DLD1 (cell line): ENCODE results near the gene RELL2.

Experiments used
- in situ Hi-C: cut with HindIII; loops from 2 replicates; pipeline ENCODE4 v1.10.0; 2017; ENCODE audit warnings: low sequenced_read_pairs

The RELL2 gene

GRCh38 chr5:141618030-141618803 lies 18.6 kb upstream of the RELL2 start:
- in situ Hi-C loops, result no loop called here

- in situ Hi-C loops, result no loop called here
These were observed 17.8 kb upstream of the RELL2 start, which contains the start of gene DIAPH1 for GRCh38 chr5:141618804-141619554. Gene DIAPH1, minus strand, starts transcription at chr5:141619000. Its CDS starts 86 bp downstream, at chr5:141618914.

- in situ Hi-C loops, result no loop called here
These were observed 13.6 kb upstream of the RELL2 start for GRCh38 chr5:141623186-141623585.

GRCh38 chr5:141623611-141624010 lies 13.2 kb upstream of the RELL2 start:
- in situ Hi-C loops, result no loop called here

- in situ Hi-C loops, result no loop called here
These were observed 8.5 kb upstream of the RELL2 start for GRCh38 chr5:141628175-141628788.

GRCh38 chr5:141630570-141631140 lies 6.1 kb upstream of the RELL2 start:
- in situ Hi-C loops, result no loop called here

GRCh38 chr5:141632650-141633049 lies 4.1 kb upstream of the RELL2 start:
- in situ Hi-C loops, result no loop called here

GRCh38 chr5:141633871-141634561 lies 2.8 kb upstream of the RELL2 start:
- in situ Hi-C loops, result no loop called here

GRCh38 chr5:141634720-141635119 lies 2.1 kb upstream of the RELL2 start:
- in situ Hi-C loops, result no loop called here

GRCh38 chr5:141635646-141636045 lies 1.2 kb upstream of the RELL2 start:
- in situ Hi-C loops, result no loop called here

- in situ Hi-C loops, result no loop called here
These were observed 738 bp upstream of the RELL2 start for GRCh38 chr5:141636106-141636412.

GRCh38 chr5:141637123-141637766 lies 448 bp downstream of the RELL2 start:
- in situ Hi-C loops, result no loop called here

GRCh38 chr5:141637767-141638419 lies 1.1 kb downstream of the RELL2 start:
- in situ Hi-C loops, result no loop called here

- in situ Hi-C loops, result no loop called here
These were observed 2.0 kb downstream of the RELL2 start for GRCh38 chr5:141638771-141639170.

GRCh38 chr5:141639357-141640050 lies 2.7 kb downstream of the RELL2 start:
- in situ Hi-C loops, result no loop called here

- in situ Hi-C loops, result no loop called here
These were observed 3.2 kb downstream of the RELL2 start for GRCh38 chr5:141640051-141640415.

GRCh38 chr5:141640698-141641097 lies 3.9 kb downstream of the RELL2 start:
- in situ Hi-C loops, result no loop called here

- in situ Hi-C loops, result no loop called here
These were observed 5.0 kb downstream of the RELL2 start for GRCh38 chr5:141641634-141642267.

- in situ Hi-C loops, result no loop called here
These were observed 9.2 kb downstream of the RELL2 start for GRCh38 chr5:141646026-141646425.
